Endothelial cell of hepatic sinusoid (primary cell): Measurements from ENCODE around the gene ACVR1.

Experiments
- in situ Hi-C: cut with HindIII; loops from 2 replicates; pipeline ENCODE4 v1.10.0; 2017; ENCODE audit warnings: low sequenced_read_pairs

ACVR1 gene

GRCh38 chr2:157876066-157876785, at the start of gene ACVR1:
ACVR1 (minus strand) TSS chr2:157876330; CDS start chr2:157799493, 76,837 bp downstream.
- in situ Hi-C loops, result loop anchor here (5.0 kb wide), 1 partner anchor 99 kb away; no protein-coding TSS in a partner anchor

DNA sequence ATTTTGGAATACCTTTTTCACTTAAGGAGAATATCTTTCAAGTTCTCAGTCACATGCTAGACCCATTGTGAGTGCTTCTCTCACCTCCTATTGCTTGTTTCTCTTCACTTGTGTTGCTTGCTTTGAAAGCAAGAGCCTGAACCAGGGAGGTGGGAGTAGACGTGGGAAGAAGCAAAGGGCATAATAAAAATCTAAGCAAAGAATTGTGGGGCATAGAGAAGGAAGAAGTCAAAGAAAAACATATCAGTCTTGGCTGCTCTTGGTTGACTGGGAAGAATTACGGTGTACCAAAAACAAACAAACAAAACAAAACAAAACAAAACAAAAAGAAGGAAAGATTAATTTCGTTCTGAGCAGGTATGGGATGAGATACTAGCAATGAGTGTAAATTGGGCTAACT, 48.9 kb upstream of the ACVR1 start:
- in situ Hi-C loops, result no loop called here

GRCh38 chr2:157923598-157924217, 47.6 kb upstream of the ACVR1 start:
- in situ Hi-C loops, result no loop called here

DNA sequence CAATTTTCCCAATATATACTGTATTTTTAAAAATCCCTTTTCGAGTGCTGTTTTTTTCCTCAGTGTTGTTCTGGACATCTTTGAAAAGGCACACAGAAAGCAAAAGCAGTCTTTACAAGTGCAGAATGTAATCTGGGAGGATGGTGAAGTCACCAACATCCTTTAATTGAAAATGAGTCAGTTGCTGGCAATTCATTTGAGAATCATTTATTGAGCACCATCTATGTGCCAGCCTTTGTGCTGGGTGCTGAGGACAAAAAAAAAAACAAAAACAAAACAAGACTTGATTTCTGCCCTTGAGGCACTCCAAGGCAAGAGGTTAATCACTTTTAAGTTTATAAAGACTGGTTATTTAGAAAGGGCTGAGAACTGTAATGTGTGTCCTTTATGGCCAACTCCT, 46.7 kb upstream of the ACVR1 start:
- in situ Hi-C loops, result no loop called here

- in situ Hi-C loops, result no loop called here
Observed at GRCh38 chr2:157922336-157922735, 46.2 kb upstream of the ACVR1 start.

DNA sequence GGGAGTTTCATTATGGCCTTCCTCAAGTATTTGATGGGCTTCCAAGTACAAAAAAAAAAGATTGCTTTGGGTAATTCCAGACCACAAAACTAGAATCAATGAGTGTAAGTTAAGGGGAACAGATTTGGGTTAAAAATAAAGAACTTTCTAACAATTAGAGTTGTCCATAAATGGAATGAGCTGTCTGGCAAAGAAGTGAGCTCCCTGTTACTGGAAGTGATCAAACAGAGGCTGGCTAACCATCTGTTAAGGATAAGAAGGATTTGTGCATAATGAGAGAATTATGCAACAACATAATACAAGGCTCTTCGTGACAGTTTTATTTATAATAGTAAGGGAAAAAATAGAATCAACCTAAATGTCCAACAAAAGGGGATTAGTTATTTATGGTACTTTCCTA, 44.6 kb upstream of the ACVR1 start:
- in situ Hi-C loops, result no loop called here

GRCh38 chr2:157919181-157919580, 43.1 kb upstream of the ACVR1 start:
- in situ Hi-C loops, result no loop called here

- in situ Hi-C loops, result no loop called here
Observed at GRCh38 chr2:157918319-157918718, 42.2 kb upstream of the ACVR1 start.

DNA sequence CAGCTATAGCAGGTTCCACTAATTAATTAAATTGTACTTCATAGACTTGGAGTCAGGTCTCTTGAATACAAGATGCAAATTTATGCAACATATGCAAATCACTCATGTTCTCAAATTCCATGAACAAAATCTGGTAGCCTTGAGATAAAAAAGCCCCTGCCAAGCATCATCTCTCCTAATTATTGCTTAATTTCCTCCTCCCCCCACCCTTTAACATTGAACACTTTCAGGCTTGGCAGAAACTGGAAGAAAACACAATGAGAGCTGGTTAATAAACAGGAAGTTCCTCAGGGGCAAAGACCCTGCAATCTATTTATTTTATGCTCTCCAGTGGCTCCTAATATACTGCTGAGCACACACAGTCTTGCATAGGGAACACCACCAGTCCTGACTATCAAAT, 35.6 kb upstream of the ACVR1 start:
- in situ Hi-C loops, result no loop called here

GRCh38 chr2:157911246-157911645, 35.1 kb upstream of the ACVR1 start:
- in situ Hi-C loops, result no loop called here

DNA sequence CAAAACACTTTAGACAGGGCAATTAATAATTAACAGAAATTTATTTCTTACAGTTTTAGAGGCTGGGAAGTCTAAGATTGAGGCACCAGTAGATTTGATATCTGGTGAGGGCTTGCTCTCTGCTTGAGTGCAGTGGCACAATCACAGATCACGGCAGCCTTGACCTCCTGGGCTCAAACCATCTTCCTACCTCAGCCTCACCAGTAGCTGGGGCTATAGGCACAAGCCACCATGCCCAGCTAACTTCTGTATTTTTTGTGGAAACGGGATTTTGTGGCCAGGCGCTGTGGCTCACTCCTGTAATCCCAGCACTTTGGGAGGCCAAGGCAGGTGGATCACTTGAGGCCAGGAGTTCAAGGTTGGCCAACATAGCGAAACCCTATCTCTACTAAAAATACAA, 29.0 kb upstream of the ACVR1 start:
- in situ Hi-C loops, result no loop called here

DNA sequence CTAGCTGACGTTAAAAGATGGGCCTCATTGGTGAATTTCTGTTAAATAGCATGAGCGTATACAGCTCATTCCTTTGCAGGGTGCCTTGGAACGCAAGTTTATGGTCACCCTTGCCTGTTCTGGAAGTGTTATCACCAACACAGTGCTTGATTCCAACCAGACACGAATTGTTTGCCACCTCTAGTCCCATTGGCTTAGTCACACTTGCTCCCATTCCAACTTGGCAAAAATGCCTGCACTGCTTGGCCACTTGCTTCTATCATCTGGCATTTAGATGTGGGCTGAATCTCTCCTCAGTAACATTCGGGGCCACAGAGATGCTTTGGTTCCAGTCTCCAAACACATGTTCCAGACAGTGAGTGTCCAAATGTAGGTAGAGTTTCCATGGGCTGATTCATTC, 27.5 kb upstream of the ACVR1 start:
- in situ Hi-C loops, result no loop called here

- in situ Hi-C loops, result no loop called here
Observed at GRCh38 chr2:157903151-157903550, 27.0 kb upstream of the ACVR1 start.

DNA sequence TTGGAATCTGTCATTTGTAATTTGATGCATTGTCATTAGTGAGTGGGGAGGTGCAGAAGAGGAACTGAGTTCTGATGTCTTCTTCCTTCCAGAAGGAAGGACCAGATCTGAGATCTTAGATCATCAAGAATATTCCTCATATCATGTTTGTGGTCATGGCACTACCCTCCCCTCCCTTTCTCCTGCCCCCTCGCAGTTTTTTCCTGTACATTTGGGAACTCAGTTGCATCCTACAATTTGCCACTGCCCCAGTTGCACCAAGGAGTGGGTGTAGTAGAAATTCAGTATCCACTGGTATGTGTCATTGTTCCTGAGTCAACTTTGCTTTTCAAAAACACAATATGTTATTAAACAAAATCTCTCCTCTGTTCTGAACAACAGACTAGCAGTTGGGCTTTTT, 26.6 kb upstream of the ACVR1 start:
- in situ Hi-C loops, result no loop called here

DNA sequence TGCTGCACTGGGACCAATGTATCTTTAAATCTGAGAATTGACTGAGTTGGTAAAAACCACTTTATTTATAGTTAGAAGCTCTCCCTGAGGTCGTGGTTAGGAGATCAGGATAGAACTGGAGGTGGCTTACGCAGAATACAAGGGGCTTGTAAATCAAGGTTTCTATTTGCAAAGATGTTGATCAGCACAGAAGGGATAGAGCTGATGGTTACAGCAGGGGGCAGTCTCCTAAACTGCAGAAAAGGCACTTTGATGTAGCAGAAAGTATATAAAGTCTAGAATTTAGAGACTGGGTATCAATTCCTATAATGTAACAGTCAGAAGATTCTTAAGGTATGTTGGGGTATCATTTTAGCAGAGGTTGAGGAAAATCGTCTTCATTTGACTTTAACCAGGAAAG, 25.2 kb upstream of the ACVR1 start:
- in situ Hi-C loops, result no loop called here

DNA sequence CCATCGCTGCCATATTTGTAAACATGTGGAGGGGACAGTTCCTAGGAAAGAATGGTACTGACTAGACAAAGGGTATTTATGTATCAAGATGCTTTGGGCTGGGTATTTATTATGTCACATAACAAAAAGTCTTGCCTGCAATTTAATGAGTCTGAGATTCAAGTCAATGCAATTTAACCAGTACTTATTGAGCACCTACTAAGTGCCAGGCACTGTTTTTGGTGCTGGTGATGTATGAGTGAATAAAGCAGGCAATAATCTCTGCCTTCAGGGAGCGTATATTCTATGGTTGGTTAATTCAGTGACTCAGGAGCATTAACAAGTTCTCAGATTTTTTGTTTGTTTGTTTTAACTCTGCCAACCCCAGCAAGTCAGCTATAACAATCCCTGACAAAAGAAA, 24.6 kb upstream of the ACVR1 start:
- in situ Hi-C loops, result no loop called here

- in situ Hi-C loops, result no loop called here
Observed at GRCh38 chr2:157900203-157900602, 24.1 kb upstream of the ACVR1 start.

DNA sequence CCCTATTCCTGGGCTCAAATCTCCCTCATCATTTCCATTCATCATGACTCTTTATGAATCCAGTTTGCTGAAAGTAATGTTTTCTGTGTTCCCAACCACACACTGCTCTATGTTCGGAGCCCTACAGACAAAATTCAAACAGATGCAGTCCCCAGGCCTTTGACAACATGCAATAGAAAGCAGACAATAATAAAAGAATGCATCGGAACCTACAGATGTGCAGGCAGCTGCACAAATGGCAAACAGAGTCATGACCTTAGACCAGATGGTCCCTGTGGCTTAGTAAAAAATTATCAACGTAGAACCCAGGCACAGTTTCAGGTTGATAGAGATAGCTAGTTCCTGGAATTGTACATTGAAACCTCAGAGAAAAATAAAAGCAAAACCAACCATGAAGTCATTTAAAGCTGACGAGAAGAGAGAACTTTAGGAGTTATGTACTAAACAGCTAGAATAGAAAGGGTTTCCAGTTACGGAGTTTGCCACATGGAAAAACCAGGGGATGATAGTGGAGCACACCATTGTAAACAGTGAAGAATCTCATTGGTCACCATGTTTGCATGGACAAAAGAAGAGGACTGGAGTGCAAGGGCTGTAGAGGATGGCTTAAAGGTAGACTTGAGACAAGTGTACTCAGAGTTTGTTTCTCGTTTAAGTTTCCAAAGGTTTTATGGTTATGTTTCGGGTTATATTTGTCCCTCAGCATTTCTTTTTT, 23.2 kb upstream of the ACVR1 start:
- in situ Hi-C loops, result no loop called here

DNA sequence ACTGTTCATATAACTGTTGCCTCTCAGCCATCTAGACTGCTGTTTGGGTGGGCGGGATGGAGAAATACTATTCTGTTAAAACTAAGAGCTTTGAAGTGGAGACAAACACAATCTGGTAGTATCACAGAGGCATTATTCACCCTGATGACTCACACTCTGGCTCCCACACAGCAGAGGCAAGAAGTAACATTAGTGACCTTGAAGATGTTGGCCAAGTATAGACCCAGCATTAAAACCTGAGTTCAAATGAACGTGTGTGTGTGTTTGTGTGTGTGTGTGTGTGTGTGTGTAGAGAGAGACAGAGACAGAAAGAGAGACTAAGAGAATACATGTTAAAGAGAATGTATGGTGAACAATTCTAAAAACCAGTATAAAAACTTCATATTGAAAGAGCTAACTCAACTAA, 22.5 kb upstream of the ACVR1 start:
- in situ Hi-C loops, result no loop called here

DNA sequence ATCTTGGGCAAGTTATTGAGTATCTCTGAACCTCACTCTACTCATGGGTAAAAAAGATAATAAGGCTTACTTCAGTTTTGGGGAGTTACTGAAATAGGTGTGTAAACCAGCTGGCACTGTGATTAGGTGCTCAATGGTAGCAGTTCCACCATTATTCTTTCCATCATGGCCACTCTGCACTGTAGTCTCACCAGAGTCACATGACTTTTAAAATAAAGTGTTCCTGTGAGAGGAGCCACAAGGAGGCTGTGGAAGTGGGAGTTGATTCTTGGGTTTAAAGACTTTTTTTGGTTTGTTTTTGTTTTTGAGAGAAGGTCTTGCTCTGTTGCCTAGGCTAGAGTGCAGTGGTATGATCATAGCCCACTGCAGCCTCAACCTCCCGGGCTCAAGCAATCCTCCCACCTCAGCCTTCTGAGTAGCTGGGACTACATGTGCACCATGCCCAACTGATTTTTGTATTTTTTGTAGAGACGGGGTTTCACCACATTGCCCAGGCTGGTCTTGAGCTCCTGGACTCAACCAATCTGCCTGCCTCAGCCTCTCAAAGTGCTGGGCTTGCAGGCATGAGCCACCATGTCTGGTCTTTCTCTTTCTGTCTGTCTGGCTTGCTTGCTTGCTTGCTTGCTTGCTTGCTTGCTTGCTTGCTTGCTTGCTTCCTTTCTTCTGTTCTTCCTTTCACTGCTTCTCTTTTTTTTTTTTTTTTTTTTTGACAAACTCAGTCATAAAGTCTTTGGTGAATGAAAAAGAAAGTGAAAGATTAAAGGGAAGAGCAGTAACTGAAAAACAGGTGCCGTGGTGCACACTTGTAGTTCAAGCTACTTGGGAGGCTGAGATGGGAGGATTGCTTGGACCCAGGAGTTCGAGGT, 21.2 kb upstream of the ACVR1 start:
- in situ Hi-C loops, result no loop called here

DNA sequence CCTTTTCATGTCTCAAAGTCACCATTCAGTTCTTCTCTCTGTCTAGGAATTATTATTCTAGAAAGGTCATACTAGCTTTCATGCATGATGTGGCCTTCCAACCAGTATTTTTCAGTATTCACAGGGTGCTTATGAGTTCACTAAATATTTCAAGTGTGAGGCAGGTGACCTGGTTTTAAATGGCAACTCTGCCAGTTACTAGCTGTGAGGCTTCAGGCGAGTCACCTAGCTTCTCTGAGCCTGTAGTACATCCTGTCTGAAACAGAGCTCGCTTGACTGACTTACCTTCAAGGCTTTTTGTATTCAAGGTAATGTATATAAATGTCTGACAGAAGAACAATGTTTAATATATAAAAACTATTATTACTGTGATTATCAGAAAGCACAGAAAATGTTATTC, 19.4 kb upstream of the ACVR1 start:
- in situ Hi-C loops, result no loop called here
